Fibroblast of skin of right quadriceps (primary cell): ENCODE data around the gene RNF217.
"Not testable (repeated sequence)": the region's sequence is repeated elsewhere in the genome, so short reads cannot be mapped to it uniquely, and the experiment has no call there.

ENCODE experiments used
- DNase-seq: peaks from one replicate; pipeline ENCODE4 v3.0.0-alpha.2; 2013

The RNF217 gene

DNA sequence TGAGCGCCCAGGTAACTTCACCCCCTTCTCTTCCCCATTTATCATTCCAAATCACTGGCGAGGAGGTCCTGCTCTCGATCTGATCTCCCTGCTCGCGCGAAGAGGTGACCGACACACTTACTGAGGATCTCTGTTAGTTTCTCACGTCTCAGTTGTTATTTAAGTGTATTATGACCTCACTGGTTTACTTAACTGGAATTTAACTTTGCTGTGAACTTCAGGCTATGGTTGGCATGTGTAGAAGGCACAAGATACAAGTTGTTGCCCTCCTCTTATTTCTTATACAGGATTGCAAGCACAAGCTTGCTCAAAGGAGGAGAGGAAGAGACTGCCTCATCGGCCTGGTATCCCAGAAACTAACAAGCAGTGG, 1.2 kb downstream of the RNF217 start:
- DNase-seq = peak; percentile 34

DNA sequence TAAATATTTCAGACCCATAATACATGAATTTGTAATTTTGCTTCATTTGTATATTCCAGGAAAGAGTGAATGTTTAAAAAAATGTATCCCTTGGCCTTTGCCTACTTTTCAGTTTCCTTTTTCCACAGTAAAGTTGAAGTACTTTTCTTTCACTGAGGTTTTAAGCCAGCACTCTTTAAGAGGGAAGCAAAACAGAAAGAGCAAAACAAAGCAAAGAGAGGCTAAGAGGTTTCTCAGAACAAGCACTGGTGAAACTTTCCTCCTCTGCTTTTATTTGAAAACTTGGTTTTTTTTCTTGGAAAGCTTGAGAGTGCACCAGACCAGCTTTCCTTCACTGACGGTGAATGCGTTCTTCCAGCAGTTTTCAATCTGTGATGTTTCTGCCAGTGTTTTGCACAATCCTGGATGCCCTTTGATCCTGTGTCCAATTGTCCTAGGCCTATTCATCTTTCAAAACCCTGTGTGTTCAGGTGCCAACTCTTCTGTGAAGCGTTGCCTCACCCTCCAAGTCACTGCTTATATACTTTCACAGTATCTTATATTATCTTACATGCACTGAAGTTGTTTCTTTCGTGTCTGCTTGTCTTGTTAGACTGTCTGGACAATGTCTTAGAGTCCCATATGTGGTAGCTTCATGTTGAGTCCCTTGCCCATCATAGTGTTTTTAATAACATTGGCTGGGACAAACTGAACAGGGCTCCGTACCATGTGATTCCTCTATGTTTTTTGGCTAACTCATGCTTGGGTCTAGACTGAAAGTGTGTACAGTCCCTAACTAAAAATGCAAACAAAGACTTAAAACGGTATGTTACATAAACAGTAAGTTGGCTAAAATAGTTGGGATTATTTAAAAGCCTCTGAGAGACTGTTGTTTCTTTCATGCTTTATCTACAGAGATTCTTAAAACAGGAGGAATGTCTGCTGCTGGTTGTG, 1.9 kb downstream of the RNF217 start:
- DNase-seq = peak; percentile 20

DNA sequence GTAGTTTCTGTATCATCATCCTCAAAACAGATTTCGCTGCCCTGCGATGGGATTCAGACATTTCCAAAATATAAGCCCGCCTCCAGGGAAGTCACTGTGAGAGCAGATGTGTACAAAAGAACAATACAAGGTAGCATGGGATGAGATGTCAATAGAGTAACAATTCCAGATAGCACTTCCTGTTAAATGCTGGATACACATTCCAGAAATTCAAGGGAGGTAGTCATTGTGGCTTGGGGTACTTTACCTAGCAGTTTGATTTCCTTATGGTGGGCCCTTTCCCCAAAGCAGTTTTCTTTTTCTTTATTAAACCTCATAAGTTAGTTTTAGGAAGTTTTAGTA, 2.5 kb downstream of the RNF217 start:
- DNase-seq = peak; percentile 19

DNA sequence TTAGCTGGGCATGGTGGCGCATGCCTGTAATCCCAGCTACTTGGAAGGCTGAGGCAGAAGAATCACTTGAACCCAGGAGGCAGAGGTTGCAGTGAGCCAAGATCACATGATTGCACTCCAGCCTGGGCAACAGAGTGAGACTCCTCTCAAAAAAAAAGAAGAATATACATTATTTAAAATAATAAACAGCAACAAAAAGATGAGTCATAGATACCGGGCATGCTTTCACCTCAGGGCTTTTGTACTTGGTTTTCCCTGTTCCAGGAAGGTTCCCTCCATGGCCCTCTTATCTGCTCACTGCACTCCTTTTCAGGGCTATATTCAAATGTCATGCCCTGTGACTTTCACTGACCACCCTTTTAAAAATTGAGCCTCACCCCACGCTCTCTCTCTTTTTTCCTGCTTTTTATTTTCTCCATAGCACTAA, 3.2 kb downstream of the RNF217 start:
- not testable (repeated sequence) for DNase-seq

DNA sequence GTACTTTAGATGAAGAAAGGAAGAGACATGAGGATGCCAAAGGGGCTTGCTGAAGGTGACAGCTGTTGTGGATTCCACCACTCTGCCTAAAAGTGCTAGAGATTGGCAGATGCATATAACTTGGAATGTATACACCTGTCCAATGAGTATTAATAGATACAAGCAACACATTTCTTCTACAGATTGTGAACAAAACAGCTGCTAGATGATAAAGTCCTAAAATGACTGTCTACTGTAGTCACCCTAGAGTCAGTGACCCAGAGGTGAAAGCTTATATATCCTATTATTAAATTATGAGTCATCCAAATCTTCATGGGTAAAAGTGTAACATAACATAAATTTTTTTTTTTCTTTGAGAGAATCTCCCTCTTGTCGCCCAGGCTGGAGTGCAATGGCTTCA, 5.2 kb downstream of the RNF217 start:
- peak; percentile 15 for DNase-seq

DNA sequence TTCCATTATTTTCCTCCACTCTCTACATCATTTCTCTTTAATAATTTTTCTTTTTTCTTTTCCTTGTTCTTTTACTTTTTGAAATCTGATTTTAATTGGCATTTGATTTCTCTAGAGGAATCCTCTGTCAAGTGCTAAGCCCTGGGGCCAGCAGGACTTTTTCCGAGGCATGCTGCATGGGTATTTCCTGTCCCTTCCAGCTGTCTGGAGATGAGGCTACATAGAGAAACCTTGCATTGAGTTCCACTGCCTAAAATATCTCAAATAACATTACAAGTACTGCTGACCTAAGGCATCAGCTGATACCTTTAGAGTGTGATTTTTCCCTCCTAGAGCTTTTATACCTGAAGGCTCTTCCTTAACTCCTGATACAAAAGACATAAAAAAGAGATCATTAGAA, 6.2 kb downstream of the RNF217 start:
- DNase-seq = no peak

DNA sequence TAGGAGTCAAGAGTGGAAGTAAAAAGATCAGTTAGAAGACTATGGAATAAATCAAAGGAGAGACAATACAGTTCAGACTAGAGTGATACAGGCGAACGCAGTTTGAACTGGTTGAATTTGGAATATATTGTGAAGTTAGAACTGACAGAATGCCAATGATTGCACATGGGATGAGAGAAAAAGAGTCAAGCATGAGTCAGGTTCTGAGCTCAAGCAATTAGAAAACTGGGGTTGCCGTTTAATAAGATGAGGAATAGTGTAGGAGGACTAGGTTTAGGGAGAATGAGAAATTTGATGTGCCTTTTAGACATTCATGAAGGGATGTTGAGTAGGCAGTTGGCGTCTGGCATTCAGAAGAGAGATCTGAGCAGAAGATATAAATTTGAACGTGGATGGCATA, 8.0 kb downstream of the RNF217 start:
- no peak for DNase-seq

DNA sequence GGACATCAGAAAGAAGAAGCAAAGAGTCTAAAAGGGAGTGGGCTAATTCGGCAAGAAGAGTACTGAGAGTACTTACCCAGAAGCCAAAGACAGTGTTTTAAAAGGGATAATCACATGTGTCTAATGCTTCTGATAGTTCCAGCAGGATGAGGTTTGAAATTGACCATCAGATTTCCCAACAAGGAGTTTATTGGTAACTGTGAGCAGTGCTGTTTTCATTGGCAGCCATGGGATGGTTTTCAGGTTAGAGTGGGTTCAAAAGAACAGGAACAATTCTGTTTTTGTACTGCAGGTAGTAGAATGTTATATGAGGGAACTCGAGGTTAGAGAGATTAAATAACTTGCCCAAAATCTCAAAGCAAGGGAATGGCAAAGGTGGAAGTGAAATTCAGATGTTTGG, 8.5 kb downstream of the RNF217 start:
- no peak for DNase-seq

DNA sequence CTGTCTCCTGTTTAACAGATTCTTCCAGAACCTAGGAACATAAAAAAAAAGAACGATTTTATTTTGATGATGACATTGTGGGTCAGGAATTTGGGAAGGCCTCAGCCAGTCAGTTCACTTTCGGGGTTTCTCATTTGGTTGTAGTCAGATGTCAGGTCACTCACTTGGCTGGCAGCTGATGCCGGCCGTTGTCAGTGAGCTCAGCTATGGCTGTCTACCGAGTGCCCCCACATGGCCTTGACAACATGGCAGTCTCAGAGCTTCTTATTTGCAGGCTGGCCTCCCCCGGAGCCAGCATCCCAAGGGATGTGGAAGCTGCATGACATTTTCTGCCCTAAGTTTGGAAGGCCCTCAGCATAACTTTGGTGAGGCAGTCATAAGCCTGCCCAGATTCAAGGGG, 11.5 kb downstream of the RNF217 start:
- no peak for DNase-seq

DNA sequence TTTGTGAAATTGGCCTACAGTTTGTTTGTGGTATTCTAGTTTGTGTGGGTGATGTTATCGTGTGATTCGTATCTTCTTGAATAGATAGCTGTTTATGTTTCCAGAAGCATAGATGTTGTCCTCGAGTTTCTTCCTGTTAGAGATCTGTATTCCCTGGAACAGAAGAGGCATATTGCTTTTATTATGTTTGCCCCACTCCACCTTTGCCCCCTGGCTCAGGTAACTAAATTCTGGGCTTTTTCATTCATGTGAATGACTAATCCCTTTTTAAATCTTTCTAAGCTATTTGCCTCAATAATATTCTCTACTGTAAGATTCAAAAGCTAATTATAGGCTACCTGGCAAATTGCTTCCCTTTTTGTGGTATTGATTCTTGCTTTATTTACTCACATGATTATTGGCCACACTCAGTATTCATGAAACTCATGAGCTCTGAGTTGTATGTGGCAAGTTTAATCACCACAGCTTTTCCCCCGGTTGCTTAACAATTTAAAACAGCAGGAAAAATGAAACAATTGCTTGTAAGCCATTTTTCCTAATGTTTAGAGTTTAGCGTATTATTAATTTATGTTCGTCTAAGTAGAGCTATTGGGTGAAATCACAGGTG, 12.6 kb downstream of the RNF217 start:
- no peak for DNase-seq

DNA sequence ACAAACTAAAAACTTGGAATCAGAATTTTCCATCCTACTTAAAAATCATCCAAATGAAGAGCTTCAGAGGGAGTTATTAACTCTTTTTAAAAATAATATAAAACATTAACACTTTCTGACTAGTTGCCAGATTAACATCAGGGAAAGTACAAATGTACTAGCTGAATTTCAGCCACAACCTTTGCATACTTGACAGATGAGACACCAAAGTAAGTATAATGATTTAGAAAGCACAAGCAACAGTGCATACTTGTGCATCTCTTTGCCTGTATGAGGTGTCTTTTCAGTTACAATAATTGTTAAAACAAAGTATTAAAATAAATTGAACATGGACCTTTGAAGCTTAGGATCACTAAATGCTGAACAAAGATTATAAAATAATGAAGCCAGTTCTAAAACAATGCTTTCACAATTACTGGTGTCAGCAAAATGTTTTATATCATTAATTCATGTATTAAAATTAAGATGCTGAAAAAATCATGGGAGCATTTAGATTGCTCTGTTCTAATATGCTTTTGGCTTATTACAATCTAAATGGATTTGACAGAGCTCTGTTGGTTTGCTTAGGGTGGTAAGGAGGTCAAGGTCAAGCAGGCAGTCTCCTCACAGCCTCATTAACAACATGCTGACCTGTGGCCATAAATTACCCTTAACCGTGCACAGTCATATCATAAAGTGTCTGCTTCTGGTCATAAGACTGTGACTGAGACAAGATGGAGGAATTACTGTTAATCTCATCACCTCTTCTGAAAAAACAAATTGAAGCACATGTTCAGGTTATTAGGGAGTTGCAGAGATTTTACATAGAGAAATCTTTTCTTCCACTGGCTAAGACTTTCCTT, 15.1 kb downstream of the RNF217 start:
- DNase-seq = peak; percentile 51

DNA sequence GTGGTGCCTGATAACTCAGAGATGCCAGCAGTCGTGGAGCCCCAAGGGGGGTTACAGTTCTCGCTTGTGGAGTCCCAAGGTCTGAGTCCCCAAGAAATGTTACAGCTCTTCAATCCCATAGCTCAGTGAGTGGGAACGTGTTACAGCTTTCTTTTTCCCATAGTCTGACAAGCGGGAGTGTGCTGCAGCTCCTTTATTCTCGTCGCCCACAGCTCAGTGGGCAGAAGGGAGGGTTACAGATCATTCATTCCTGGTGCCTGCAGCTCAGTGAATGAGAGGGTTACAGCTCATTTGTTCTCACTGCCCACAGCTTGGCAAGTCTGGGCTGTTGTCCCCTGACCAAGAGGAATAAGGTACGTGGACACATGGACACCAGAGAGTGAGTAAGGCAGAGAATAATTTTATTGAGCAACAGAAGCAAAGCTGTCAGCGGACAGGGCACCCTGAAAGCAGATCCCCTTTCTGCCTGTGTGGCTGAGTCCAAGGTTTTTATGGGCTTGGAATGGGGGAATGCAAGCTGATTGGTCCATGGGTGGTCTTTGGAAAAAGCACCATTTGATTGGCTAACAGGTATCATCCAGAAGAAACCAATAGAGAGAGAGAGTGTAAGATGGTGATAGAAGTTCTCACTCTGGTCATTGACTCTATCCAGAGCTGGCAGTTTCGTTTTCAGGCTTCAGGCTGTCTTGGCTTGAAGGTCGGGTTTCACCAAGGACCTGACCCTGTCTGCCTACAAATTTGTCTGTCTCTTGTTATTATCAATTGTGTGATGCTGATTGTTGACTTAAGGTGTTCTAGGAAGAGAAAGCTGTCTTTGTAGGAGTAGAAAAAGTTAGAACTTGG, 16.4 kb downstream of the RNF217 start:
- DNase-seq = no peak

DNA sequence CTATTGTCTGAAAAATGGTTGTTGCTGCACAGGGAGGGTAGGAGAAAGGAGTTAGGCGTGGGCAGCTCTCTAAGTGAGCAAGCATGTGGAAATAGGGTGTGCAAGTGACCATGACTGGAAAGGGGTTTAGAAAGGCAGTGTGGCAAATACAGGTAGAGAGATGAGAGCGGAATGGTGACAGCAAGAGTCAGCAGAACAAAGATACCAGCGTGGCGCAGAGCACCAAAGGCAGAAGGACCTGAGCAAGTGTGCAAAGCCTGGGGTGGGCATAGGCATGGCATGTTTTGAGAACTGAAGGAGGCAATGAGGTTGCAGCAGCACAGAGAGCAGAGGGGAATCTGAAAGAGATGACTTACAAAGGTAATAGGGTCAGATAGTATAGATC, 17.0 kb downstream of the RNF217 start:
- no peak for DNase-seq

DNA sequence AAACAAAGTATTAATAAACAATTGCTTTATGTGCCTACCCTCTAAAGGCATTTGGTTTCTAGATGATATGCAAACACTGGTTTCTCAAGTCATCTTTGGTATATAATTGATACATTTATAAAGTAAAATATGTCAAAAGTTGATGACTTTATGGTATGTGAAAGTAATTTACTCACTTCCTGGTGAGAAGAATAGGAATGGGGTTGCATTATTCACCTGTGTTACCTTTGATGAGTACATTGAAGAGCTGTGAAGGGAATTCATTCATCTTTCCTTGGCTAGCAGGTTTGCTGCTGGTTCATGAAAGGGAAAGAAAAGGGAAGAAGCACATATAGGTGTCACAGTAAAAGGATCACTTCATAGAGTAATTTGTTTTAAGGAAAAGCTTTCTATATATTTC, 20.4 kb downstream of the RNF217 start:
- DNase-seq = no peak

DNA sequence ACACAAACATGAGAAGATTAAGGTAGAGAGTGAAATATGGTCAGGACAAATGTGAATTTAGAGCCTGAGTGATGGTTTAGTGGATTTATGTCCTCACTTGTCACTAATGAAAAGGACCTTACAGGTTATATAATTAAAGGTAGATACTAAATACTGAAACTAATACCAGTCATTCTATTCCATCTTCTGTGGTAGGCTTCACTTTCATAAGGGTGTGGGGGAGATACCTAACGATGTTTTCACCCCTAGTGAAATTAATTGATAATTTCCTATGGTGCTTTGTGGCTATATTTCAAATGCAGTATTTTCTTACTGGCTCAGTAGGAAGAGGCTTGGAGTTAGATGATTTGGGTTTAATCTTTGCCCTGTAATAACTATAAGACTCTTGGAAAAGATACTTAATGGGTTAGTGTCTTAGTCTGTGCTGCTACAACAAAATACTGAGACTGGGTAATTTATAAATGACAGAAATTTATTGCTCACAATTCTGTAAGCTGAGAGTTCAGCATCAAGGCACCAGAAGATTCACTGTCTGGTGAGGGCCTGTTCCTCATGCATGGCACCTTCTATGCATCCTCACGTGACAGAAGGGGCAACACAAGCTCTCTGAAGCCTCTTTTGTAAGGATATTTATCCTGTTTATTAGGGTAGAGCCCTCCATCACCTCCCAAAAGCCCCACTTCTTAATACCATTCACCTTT, 21.3 kb downstream of the RNF217 start:
- DNase-seq = no peak

DNA sequence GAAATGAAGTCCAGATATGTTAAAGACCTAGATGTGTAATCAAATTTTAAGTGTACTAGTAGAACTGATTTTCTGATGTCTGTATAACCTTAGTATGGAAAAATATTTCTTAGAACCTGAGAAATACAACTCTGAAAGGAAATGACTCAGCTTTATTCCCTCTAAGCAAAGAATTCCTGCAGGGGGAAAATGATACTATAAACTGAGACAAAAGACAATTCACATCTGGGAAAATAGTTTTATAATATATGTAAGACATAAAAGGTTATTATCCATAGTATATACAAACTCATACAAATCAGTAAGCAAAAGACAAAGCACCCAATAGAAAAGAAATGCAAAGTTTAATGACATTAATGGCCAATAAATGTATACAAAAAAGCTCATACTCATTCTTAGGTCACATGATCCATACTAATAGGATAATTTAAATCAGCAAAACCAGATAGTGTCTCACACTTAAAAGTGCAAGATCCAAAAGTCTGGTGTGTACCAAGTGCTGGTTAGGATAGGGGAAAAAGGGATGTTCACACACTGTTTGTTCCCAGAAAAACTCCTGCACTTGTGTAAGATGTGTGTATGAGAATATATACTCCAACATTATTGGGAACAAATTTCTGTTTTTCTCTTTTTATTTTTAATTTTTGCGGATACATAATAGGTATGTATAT, 22.6 kb downstream of the RNF217 start:
- peak; percentile 71 for DNase-seq

DNA sequence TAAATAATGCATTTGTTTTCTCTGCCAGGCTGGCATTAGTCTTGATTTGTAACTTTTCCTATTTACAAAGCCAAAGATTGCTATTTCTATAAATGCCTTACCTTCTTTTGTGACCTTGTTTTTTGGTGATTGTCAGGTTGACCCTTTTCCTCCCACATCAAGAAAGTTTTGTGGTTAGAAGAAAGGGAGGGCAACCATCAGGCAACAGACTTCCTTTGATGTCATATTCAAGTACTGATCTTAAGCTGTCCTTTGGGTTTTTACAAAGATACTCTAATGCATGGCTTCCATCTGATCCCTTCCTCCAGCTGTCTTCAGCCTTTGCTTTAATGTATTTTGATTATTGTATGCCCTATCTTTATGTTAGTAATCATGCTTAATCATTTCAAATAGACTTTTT, 23.9 kb downstream of the RNF217 start:
- no peak for DNase-seq

DNA sequence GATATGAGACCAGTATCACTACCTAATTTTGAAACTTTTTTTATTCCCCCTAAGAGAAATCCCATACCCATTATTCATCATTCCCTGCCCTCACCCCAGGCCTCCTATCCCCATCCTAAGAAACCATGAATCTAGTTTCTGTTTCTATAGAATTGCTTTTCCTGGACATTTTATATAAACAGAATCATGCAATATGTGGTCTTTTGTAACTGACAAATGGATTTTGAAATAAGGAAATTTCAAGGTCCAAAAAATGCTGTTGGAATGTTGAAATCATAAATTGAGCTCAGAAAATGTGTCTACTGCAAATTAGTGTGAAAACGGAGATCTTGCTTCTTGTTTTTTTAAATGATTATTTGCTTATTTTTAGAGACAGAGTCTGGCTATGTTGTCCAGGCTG, 25.1 kb downstream of the RNF217 start:
- peak; percentile 48 for DNase-seq

DNA sequence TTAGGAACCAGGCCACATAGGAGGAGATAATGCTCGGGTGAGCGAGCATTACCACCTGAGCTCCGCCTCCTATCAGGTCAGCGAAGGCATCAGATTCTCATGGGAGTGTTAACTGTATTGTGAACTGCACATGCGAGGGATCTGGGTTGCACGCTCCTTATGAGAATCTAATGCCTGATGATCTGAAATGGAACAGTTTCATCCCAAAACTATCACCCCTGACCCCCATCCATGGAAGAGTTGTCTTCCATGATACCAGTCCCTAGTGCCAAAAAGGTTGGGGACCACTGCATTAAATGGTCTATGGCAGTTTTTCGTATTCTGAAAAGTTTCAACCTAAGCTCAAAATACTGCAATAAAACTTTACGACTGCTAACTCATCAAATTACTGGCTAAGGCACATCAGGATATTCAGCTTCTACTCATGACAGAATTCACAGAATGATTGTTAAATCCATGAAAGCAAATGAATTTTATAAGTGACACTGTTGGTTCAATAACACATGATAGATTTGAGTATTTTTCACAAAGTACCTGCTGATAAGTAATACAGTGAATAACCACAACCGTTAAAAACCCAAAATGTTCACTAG, 25.9 kb downstream of the RNF217 start:
- DNase-seq = no peak

DNA sequence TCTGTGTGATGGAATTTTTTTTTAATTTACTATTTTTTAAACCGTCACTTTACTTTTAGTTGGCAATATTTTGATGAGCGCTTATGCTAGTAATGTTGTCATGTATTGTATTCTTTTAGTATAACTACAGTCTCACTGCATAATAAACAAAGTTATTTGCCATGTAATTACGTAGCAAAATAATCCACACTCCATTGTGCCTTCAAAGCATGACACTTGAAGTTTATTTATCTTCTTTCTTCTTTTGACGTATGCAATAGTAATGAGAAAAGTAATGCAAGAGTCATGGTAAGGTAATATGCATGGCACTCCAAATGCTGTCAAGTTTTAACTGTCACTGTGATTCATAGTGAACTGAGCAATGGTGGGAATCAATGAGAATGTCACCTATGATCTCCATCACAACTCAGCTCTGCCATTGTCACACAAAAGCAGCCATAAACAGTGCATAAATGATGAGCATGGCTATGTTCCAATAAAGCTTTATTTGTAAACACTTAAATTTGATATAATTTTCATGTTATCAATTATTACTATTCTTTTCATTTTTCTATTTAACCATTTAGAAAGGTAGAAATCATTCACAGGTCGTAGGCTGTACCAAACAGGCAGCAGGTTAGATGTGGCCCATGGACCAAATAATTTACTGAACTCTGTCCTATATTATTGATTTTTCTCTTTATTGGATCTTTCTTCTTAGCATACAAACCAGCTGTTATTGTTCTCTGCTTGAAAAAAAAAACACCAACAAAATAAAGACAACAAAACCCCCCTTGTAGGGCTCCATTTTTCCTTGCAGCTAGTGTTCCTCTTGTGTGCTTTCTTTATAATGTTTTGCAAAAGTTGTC, 27.1 kb downstream of the RNF217 start:
- no peak for DNase-seq
